Colonic mucosa (tissue), 4 donors: ENCODE data around the gene DDX18. TPM values are rescaled to one million over a fixed set of nuclear protein-coding genes. Genes with fewer than 3 reads are reported as not detected.
"Not testable (repeated sequence)": the region's sequence is repeated elsewhere in the genome, so short reads cannot be mapped to it uniquely, and the experiment has no call there.

Experiments used
- DNase-seq: peaks from one replicate; pipeline ENCODE4 v3.0.0-alpha.2; 2020
- H3K27ac ChIP-seq: fragments of 200-600 bp; one replicate; pipeline ENCODE4 v1.8.0; 2021
- H3K27me3 ChIP-seq: fragments of 200-600 bp; one replicate; pipeline ENCODE4 v1.8.0; 2021
- H3K36me3 ChIP-seq: fragments of 200-600 bp; one replicate; pipeline ENCODE4 v1.8.0; 2021
- H3K4me1 ChIP-seq: fragments of 200-600 bp; one replicate; pipeline ENCODE4 v1.8.0; 2021; ENCODE audit warnings: mild to moderate bottlenecking
- H3K4me3 ChIP-seq: fragments of 200-600 bp; one replicate; pipeline ENCODE4 v1.8.0; 2021
- H3K9ac ChIP-seq, 2 donors: one replicate each; pipeline ENCODE4 v1.7.0; 2013; ENCODE audit warnings: control low read depth in 2 of 2, low read depth in 2 of 2, low read length in 2 of 2
- H3K9me3 ChIP-seq: fragments of 200-600 bp; one replicate; pipeline ENCODE4 v1.8.0; 2021
- intact Hi-C: fragments of 100-400 bp; cut with DNase I; formaldehyde crosslinking; loops from one replicate; pipeline ENCODE4 v1.14.1; 2022
- total RNA-seq, 2 donors: library from RNA; stranded (reverse); fragmentation: NEBNext Ultra II Directional in 1 of 2; extraction: Animal tissue kit (Norgen Biotek cat#: 25700) in 1 of 2; gene quantifications; one replicate each; pipeline ENCODE4 v1.2.1, GENCODE V29; 2021
- TF ChIP-seq, protein P1 (sequence below): fragments of 200-600 bp; IDR thresholded peaks from one replicate; pipeline ENCODE4 v1.8.0; 2022; ENCODE audit warnings: antibody characterized with exemption, mild to moderate bottlenecking
- donor health status: healthy.
- donor health status: DM: no; HTN: no; CAD: no.
- donor health status: DM: no; HTN: no; CAD: no.

DDX18 gene
- total RNA-seq, 2 donors from 2014 or later = 42.0 to 63.3 TPM

DNA sequence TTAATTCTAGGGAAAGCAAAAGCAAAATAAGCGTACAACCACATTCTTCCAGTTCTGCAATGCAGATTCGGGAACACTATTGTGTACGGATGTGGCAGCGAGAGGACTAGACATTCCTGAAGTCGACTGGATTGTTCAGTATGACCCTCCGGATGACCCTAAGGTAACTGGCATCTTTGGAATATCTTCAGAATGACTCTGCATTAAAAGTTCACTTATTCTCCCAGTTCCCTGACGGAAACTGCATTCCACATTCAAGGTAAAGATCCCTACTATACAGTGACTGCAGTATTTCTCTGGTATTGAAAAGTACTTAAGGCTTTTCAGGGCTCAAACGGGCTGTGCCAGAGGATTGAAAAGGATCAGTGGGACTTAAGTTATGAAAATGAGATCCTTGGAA lies 10.9 kb downstream of the DDX18 start:
- intact Hi-C loops = no loop called here

DNA sequence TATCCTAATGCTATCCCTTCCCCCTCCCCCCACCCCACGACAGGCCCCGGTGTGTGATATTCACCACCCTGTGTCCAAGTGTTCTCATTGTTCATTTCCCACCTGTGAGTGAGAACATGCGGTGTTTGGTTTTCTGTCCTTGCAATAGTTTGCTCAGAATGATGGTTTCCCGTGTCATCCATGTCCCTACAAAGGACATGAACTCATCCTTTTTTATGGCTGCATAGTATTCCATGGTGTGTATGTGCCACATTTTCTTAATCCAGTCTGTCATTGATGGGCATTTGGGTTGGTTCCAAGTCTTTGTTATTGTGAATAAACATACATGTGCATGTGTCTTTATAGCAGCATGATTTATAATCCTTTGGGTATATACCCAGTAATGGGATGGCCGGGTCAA lies 13.0 kb downstream of the DDX18 start:
- H3K4me1 ChIP-seq, H3K27ac ChIP-seq, H3K9ac ChIP-seq, intact Hi-C loops, H3K4me3 ChIP-seq, DNase-seq, H3K9me3 ChIP-seq, H3K27me3 ChIP-seq: not testable (repeated sequence)
- peaks cover 32% of the 10 kb centered on the region for H3K36me3 ChIP-seq

More for the DNA sequence above, 10.9 kb downstream of the DDX18 start:
- TF ChIP-seq, protein P1, sequence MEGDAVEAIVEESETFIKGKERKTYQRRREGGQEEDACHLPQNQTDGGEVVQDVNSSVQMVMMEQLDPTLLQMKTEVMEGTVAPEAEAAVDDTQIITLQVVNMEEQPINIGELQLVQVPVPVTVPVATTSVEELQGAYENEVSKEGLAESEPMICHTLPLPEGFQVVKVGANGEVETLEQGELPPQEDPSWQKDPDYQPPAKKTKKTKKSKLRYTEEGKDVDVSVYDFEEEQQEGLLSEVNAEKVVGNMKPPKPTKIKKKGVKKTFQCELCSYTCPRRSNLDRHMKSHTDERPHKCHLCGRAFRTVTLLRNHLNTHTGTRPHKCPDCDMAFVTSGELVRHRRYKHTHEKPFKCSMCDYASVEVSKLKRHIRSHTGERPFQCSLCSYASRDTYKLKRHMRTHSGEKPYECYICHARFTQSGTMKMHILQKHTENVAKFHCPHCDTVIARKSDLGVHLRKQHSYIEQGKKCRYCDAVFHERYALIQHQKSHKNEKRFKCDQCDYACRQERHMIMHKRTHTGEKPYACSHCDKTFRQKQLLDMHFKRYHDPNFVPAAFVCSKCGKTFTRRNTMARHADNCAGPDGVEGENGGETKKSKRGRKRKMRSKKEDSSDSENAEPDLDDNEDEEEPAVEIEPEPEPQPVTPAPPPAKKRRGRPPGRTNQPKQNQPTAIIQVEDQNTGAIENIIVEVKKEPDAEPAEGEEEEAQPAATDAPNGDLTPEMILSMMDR = no peak
- no peak overlapping the region for H3K9ac ChIP-seq
- no peak overlapping the region for H3K27ac ChIP-seq
- H3K4me3 ChIP-seq = no peak overlapping the region
- no peaks in the 10 kb centered on the region for H3K9me3 ChIP-seq
- H3K36me3 ChIP-seq = peaks cover 32% of the 10 kb centered on the region
- no peak for DNase-seq
- no peaks in the 10 kb centered on the region for H3K27me3 ChIP-seq
- no peaks in the 10 kb centered on the region for H3K4me1 ChIP-seq

DNA sequence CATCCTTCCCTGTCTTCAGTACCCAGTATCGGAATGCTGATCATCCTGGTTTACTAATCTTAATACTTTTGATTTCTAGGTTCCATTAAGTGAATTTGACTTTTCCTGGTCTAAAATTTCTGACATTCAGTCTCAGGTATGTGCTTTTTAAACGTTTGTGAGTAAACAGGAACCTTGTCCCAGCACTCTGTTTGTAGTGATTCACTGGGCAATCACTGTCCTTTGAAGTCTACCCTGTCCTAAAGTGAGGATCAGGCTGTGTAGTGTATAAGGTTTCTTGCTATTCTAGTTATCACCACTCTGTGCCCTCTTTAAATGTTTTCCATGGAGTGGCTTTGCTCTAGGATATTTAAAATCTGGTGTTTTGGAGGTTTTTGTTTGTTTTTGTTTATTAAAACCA lies 14.4 kb downstream of the DDX18 start:
- Histone ChIP-seq H3K9me3 (no peaks in the 10 kb centered on the region), H3K27me3 (no peaks in the 10 kb centered on the region), H3K4me1 (no peaks in the 10 kb centered on the region), H3K4me3 (no peak overlapping the region), H3K9ac (no peak overlapping the region), H3K27ac (no peak overlapping the region), H3K36me3 (peaks cover 31% of the 10 kb centered on the region)
- TF ChIP-seq, protein P1 = no peak
- DNase-seq = no peak
- intact Hi-C loops = no loop called here

GRCh38 chr2:117832332-117832731 lies 17.8 kb downstream of the DDX18 start:
- DNase-seq = no peak
- Histone ChIP-seq H3K27ac (no peak overlapping the region), H3K36me3 (peaks cover 4% of the 10 kb centered on the region), H3K27me3 (no peaks in the 10 kb centered on the region), H3K9me3 (no peaks in the 10 kb centered on the region), H3K9ac (no peak overlapping the region), H3K4me3 (no peak overlapping the region), H3K4me1 (no peaks in the 10 kb centered on the region)
- TF ChIP-seq, protein P1 = no peak
- intact Hi-C loops = no loop called here

GRCh38 chr2:117832905-117833613 lies 18.6 kb downstream of the DDX18 start:
- no peak overlapping the region for H3K27ac ChIP-seq
- no peak overlapping the region for H3K9ac ChIP-seq
- TF ChIP-seq, protein P1 = no peak
- no peaks in the 10 kb centered on the region for H3K27me3 ChIP-seq
- no peaks in the 10 kb centered on the region for H3K4me1 ChIP-seq
- no peaks in the 10 kb centered on the region for H3K9me3 ChIP-seq
- H3K36me3 ChIP-seq = peaks cover 4% of the 10 kb centered on the region
- intact Hi-C loops = no loop called here
- DNase-seq = no peak
- H3K4me3 ChIP-seq = no peak overlapping the region

- Histone ChIP-seq H3K27ac (no peak overlapping the region), H3K4me3 (no peak overlapping the region), H3K9ac (no peak overlapping the region), H3K36me3 (peaks cover 4% of the 10 kb centered on the region), H3K27me3 (no peaks in the 10 kb centered on the region), H3K4me1 (no peaks in the 10 kb centered on the region), H3K9me3 (no peaks in the 10 kb centered on the region)
- TF ChIP-seq, protein P1 = no peak
- intact Hi-C loops = no loop called here
- DNase-seq = no peak
Measured at GRCh38 chr2:117833911-117834310, 19.4 kb downstream of the DDX18 start.
